KOPT-K1 (cell line): ENCODE measurements around the gene CACNG4.

Experiments used
- H3K27ac ChIP-seq: fragments of 200-600 bp; sonication (generic); 2 replicates; pipeline ENCODE4 v1.5.1; 2016; ENCODE audit warnings: antibody characterized with exemption, mild to moderate bottlenecking, low read depth, low read length; ENCODE audit not compliant: poor library complexity, severe bottlenecking
- H3K36me3 ChIP-seq: fragments of 200-600 bp; sonication (generic); 2 replicates; pipeline ENCODE4 v1.5.1; 2017; ENCODE audit warnings: antibody characterized with exemption, mild to moderate bottlenecking, low read length, moderate library complexity; ENCODE audit not compliant: insufficient read depth
- H3K9me3 ChIP-seq: fragments of 200-600 bp; sonication (generic); 2 replicates; pipeline ENCODE4 v1.5.1; 2017; ENCODE audit warnings: antibody characterized with exemption, low read length, mild to moderate bottlenecking; ENCODE audit not compliant: insufficient read depth, poor library complexity, severe bottlenecking

Gene CACNG4

DNA sequence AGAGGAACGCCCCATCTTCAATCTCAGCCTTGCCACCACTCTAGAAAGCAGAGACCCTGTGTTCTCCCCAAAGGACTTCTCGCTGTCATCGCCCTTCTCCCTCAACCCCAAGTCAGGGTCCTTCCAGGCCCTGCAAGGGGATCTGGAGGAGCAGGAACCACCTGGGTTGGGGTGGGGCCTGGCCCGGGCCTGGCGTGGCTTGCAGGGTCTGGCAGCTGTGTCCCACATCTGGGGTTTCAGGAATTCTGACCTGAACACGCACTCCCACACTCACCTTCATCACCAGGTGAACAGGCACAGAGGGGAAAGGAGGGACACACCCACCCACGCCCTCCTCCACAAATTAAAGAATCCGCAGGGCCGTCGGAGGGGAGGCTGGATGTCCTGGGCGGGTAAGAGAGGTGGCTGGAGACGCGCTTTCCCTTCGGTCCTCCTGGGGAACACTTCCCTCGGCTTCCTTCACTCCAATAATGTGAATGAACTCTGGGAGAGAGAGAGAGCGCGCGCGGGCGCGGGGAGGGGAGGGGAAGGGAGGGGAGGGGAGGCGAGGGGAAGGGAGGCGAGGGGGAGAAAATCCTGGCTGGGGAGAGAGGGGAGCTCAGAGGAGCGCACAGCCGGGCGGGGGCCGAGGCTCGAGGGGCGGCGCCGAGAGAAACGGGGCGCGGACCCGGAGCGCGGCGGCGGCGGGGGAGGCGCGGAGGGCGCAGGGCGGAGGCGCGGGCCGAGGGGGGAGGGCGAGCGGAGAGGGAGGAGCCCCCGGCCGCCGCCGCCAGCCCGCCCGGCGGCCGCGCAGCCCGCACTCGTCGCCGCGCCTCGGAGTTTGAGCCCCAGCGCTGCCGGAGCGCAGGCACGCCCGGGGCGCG is at the start of gene CACNG4:
Gene CACNG4, plus strand, starts transcription at position 799 of the 863 bp plus-strand sequence. CDS start 205 bp downstream, outside the sequence.
- H3K9me3 ChIP-seq: no peaks in the 10 kb centered on the region
- H3K27ac ChIP-seq: no peak within 1 kb of the TSS

DNA sequence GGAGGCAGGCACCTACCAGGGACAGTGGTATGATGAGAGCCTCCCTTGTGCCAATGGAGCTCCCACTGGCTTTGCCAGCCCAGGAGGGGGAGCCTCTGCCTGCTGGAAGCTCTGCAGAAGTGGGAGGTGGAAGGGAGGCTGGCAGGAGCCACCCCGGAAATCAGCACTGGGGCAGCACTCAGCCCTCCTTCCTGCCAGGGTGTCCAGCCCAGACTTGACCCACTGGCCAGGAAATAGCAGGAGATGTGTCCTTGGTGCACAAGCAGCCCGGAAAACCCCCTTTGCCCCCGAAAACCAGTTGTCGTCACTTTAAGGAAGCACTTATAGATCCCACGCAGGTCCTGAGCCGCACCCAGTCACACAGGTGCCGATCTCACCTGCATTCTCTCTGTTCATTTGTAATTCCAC is 49.3 kb upstream of the CACNG4 start:
- H3K36me3 ChIP-seq: no peaks in the 10 kb centered on the region
- peaks cover 5% of the 10 kb centered on the region for H3K9me3 ChIP-seq

More for the DNA sequence above, at the start of gene CACNG4:
- H3K36me3 ChIP-seq: no peaks in the 10 kb centered on the region

DNA sequence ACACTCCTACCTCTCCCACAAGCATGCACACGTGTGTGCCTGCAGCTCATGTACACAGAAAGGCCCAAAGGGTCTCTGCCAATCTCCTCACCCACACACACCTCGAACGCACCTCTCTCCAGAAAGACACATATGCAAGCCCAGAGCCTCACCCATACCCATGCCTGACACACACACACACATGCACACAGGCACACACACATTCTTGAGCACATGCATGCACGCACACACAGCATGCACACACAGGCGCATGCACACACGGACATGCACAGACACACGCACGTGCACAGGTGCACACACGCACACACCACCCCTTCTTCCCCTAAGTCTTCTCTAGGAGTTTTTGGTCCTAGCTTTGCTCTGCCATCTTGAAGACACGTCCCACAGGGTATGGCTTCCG is 48.7 kb upstream of the CACNG4 start:
- no peak overlapping the region for H3K27ac ChIP-seq

More for the DNA sequence above, 49.3 kb upstream of the CACNG4 start:
- no peak overlapping the region for H3K27ac ChIP-seq

DNA sequence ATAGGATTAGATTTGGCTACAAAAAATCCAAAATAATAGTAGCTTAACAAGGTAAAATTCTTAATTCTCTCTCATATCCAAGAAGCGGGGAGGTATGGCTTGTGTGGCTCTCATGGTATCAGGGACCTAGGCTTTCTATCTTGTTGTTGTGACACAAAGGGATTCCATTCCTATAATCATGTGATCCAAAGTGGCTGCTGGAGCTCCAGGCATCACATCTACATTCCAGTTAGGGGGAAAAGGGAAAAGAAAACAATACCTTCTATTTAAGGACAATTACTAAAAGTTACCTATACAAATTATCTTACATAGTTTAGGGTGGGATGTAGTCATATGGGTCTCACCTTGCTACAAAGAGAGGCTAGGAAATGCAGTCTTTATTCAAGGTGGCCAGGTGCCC is 47.6 kb upstream of the CACNG4 start:
- Histone ChIP-seq H3K27ac (no peak overlapping the region), H3K36me3 (no peaks in the 10 kb centered on the region), H3K9me3 (peaks cover 5% of the 10 kb centered on the region)

More for the DNA sequence above, 48.7 kb upstream of the CACNG4 start:
- H3K36me3 ChIP-seq: no peaks in the 10 kb centered on the region
- H3K9me3 ChIP-seq: peaks cover 5% of the 10 kb centered on the region

DNA sequence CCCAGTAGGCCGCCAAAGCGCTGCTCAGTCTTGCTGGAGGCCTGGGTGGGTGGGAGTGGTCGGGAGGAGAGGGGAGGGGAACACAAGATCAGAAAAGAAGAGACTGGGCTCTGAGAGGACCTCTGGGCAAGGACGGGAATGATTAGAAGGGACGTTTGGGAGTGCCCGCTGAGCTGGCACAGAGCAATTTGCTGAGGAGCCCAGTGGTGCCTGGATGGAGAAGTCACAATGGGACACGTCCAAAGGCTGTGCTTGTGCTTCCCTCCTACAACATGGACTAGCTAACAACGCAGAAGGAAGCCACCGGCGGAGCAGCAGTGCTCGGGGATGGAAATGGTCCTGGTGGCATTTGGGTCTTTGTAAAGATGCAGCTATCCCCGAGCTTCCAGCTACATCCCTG is 45.6 kb upstream of the CACNG4 start:
- Histone ChIP-seq H3K36me3 (no peaks in the 10 kb centered on the region), H3K9me3 (peaks cover 7% of the 10 kb centered on the region), H3K27ac (no peak overlapping the region)

DNA sequence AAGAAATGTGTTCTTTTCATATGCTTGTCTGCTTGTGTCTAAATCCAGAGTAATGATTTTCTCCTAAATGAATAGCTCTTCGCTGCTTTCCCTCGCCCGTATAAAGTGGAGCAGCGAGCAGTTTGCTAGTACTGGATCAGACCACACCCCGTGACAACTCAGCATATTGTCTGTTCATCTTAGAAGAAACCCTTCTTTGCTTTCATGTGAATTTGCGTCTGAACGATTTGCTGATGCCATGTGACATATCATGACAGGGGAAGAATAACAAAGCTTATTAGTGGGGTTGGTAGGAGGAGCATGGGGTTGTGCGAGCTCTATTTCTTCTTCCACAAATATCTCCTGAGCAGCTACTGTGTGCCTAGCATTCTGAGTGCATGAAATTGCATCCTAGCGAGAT is 44.1 kb upstream of the CACNG4 start:
- H3K36me3 ChIP-seq: no peaks in the 10 kb centered on the region
- H3K9me3 ChIP-seq: peaks cover 10% of the 10 kb centered on the region
- no peak overlapping the region for H3K27ac ChIP-seq

DNA sequence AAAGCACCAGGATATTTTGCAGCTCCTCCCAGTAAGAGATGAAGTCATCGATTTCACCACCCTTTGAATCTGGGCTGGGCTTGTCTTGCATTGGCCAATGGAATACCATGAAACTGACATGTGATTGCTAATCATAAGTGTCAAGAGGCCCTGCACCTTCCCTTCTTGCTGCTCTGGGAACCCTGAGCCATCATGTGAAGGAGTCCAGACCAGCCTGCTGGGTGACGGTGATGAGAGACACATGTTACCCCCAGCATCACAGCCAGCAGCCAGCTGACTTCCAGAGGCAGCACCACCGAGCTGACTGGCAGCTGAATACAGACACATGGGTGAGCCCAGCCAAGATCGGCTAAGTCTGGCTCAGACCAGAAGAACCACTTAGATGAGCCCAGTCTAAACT is 43.6 kb upstream of the CACNG4 start:
- Histone ChIP-seq H3K27ac (no peak overlapping the region), H3K36me3 (no peaks in the 10 kb centered on the region), H3K9me3 (peaks cover 10% of the 10 kb centered on the region)

DNA sequence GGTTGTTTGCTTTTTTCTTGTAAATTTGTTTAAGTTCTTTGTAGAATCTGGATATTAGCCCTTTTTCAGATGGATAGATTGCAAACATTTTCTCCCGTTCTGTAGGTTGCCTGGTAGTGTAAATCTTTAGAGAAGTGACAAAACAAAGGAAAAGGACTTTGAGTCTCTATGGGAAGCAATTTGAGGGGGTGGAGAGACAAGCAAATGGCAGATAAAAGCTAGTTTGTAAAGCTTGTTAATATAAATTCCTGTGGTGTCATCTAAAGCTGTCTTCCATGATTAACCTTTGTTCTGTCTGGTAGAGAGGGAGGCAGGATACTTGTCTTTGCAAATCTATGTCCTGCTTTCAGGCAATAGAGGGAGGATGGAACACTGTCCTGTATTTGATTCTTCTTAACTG is 40.6 kb upstream of the CACNG4 start:
- no peak overlapping the region for H3K27ac ChIP-seq
- H3K36me3 ChIP-seq: no peaks in the 10 kb centered on the region
- peaks cover 5% of the 10 kb centered on the region for H3K9me3 ChIP-seq

DNA sequence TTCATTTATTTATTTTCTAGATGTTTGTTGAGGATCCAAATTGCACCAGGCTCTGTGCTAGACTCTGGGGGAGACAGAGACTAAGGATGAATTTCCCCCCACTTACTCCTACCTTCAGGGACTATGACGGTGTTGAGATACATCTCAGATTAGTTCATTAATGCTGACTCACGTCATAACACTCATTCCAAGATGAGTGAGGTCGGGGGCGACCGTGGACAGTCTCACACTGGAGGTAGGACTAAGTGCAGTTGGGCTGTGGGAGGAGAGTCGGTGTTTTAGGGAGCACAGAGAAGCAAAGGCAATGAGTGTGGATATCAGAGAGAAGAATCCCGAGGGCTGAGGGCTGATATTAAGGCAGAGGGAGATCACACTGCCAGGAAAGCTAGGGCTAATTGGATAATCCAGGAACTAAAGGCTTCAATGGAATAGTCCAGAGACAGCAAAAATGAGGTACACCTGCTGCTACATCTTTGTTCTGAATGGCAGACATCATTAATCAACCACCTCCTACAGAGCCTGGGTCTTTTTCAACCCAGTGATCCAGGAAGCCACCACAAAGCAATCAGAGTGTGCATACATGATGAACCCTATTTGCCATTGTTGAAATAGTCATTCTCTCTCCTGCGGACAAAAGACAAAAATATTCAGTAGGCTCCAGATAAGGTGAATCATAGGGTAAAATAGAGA is 38.6 kb upstream of the CACNG4 start:
- H3K27ac ChIP-seq: no peak overlapping the region
- H3K36me3 ChIP-seq: no peaks in the 10 kb centered on the region
- H3K9me3 ChIP-seq: peaks cover 10% of the 10 kb centered on the region

DNA sequence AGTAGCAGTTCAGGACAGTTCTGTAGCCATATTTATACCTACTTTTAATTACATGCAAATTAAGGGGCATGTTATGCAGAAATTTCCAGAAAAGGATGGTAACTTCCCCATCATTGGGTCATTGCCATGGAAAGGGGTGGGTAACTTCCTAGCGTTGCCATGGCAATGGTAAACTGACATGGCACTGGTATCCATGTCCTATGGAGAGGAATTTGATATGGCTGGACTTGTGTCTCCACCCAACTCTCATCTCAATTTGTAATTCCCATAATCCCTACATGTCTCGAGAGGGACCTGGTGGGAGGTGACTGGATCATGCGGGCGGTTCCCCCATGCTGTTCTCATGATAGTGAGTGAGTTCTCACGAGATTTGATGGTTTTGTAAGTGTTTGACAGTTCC is 35.6 kb upstream of the CACNG4 start:
- no peak overlapping the region for H3K27ac ChIP-seq
- H3K36me3 ChIP-seq: no peaks in the 10 kb centered on the region
- peaks cover 8% of the 10 kb centered on the region for H3K9me3 ChIP-seq

DNA sequence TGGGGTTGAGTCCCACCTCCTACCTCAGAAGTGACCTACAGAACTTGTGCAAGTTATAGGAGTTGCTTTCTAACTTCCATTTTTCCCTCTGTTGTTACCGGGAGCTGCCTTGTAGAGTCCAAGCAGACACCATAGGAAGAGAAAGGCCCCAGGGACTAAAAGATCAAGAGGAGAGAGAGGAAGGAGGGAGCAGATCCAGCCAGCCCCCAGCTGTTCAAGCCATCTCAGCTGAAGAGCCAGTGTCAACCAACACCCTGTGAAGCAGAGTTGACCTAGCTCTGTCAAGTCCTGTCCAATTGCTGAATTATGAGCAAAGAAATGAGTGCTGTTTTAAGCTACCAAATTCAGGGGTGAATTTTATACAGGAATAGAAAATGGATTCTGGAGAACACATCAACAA is 34.9 kb upstream of the CACNG4 start:
- Histone ChIP-seq H3K9me3 (peaks cover 9% of the 10 kb centered on the region), H3K36me3 (no peaks in the 10 kb centered on the region), H3K27ac (no peak overlapping the region)

DNA sequence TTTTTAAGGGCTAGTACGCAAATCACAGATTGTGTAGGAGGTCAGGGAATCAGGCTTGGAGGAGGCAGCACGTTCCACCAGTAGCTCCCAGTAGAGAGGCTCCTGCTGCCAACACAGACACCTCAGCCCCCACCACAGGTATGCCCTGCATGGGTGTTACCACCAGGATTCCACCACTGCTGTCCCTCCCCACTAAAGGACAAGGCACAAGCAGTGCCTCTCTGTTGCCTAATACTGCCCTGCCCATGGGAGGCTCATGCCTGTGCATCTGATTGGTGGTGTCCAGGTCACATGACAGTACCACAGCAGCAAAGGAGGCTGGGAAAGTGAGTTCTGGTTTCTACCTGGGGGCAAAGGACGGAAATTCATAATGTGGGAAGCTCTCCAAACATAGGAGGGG is 33.6 kb upstream of the CACNG4 start:
- H3K36me3 ChIP-seq: no peaks in the 10 kb centered on the region
- H3K9me3 ChIP-seq: peaks cover 17% of the 10 kb centered on the region
- H3K27ac ChIP-seq: no peak overlapping the region

DNA sequence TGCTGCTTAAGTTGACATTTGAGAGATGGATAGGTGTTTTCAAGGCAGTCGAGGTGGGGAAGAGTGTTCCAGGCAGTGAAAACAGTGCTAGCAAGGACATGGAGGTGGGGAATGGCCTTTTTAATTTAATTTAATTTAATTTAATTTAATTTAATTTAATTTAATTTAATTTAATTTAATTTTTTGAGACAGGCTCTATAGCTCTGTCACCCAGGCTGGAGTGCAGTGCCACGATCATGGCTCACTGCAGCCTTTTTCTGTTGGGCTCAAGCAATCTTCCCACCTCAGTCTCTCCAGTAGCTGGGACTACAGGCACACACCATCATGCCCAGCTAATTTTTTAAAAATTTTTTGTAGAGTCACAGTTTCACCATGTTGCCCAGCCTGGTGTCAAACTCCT is 32.2 kb upstream of the CACNG4 start:
- Histone ChIP-seq H3K27ac (no peak overlapping the region), H3K36me3 (no peaks in the 10 kb centered on the region), H3K9me3 (peaks cover 30% of the 10 kb centered on the region)

DNA sequence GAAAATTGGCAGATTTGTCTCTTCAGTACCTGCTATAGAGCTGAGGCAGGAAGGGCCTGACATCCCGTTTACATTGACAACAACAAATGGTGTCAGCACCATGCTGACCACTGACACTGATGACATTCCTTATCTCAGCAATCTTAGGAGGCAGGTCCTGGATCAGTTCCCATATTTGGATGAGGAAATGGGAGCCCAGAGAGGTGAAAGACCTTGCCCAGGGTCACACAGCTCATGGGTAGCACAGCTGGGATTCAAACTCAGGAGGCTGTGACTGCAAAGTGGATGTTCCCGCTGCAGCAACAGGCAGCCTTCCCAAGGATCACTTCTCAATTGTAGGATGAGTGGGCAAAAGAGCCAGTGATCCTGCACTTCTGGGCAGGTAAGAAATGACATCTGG is 30.5 kb upstream of the CACNG4 start:
- H3K27ac ChIP-seq: no peak overlapping the region
- no peaks in the 10 kb centered on the region for H3K36me3 ChIP-seq
- peaks cover 47% of the 10 kb centered on the region for H3K9me3 ChIP-seq

DNA sequence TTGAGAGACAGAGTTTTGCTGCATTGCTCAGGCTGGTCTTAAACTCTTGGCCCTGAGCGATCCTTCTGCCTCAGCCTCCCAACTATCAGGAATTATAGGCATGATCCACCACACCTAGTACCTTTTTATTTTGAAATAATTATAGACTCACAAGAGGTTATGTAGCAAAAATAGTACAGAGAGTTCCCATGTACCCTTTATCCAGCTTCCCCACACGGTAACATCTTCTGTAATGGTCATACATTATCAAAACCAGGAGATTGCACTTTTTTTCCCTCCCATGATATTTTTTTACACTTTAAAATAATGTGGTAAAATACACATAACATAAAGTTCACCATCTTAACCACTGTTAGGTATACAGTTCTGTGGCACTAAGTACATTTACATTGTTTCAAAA is 28.8 kb upstream of the CACNG4 start:
- peaks cover 45% of the 10 kb centered on the region for H3K9me3 ChIP-seq
- no peaks in the 10 kb centered on the region for H3K36me3 ChIP-seq
- no peak overlapping the region for H3K27ac ChIP-seq
